GM12864 (cell line): Measurements from ENCODE around the gene CD180.

Source experiments
- DNase-seq: peaks from one replicate; pipeline ENCODE4 v3.0.0-alpha.2; 2011; ENCODE audit warnings: low read depth
- H3K4me3 ChIP-seq: 2 replicates; pipeline ENCODE4 v1.5.1; 2011; ENCODE audit warnings: mild to moderate bottlenecking, low read depth, low read length, control low read depth
- TF ChIP-seq, protein P1 (sequence below): IDR thresholded peaks from 2 replicates; pipeline ENCODE4 v1.5.1; 2011; ENCODE audit warnings: low read depth, mild to moderate bottlenecking, moderate library complexity, low read length, control low read depth, inconsistent platforms; ENCODE audit errors: missing control alignments

Gene CD180

DNA sequence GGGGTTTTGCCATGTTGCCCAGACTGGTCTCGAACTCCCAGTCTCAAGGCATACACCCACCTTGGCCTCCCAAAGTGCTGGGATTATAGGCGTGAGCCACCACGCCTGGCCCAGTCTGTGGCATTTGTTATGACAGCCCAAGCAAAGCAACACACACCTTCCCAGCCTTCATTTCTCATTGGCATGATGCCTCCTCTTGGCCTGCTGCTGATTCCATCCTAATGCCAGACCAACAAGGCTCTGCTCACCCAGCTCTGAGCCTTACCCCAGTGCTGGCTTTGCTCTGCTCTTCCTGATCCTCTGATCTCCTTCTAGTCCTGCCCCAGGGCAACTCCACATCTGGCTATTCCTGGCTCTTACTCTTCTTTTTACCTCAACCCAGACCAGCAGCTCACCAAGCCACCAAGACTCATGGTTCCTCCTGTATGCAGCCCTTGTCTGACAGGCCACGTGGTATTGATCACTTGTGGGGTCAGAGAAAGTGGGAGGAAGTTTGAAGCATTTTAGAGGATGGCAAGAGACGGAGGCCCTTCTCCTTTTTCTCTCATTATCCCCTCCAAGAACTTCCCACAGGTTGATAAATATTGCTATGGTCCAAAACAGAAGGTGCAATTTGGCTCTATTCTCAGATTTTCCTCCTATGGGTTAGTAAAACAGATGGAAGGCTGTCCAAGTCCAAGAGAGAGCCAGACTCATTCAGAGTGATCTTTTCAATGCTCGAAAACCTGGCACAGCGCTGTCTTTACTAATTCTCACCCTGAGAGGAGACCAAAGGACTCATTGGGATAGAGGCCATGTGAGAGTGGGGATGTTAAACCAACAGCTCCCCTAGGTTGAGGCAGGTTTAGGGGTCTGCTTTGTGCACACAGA, 958 bp downstream of the CD180 start:
- DNase-seq = no peak
- peak overlapping the region; percentile 75 for H3K4me3 ChIP-seq
- TF ChIP-seq, protein P1, sequence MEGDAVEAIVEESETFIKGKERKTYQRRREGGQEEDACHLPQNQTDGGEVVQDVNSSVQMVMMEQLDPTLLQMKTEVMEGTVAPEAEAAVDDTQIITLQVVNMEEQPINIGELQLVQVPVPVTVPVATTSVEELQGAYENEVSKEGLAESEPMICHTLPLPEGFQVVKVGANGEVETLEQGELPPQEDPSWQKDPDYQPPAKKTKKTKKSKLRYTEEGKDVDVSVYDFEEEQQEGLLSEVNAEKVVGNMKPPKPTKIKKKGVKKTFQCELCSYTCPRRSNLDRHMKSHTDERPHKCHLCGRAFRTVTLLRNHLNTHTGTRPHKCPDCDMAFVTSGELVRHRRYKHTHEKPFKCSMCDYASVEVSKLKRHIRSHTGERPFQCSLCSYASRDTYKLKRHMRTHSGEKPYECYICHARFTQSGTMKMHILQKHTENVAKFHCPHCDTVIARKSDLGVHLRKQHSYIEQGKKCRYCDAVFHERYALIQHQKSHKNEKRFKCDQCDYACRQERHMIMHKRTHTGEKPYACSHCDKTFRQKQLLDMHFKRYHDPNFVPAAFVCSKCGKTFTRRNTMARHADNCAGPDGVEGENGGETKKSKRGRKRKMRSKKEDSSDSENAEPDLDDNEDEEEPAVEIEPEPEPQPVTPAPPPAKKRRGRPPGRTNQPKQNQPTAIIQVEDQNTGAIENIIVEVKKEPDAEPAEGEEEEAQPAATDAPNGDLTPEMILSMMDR = no peak

DNA sequence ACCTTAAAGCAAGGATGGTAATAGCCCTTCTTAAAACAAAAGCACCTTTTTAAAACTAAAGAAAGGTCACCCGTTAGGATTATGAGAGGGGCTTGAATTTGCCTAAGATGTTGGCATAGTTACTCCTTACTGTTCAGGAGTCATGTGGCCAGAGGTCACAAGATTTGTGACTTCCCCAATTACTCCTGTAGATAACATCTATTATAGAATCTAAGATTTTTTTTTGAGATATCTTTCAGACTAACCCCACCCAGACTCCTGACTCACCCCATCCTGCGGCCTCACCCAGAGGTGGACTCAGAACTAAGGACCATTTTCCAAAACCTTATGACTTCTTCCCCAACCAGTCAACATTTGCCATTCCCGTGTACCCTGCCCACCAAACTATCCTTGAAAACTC, 2.4 kb downstream of the CD180 start:
- TF ChIP-seq, protein P1 = no peak
- DNase-seq = no peak
- H3K4me3 ChIP-seq = peak overlapping the region; percentile 75

DNA sequence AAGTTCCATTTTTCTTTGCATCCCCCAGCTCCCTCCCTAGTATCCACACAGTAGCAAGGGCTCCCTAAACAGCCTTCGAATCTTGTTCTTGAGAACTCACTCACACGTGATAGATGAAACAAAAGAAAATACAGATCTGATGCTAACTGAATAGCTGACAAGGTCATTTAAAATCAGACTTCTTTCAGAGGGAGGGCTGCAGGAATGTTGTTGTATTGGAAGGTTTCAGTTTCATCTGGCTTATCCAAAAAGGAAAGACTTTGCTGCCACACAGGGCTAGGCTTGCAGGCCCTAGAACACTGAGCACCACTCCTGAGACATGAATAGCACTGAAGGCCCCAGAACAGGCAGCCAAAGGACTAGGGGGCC, 3.2 kb downstream of the CD180 start:
- TF ChIP-seq, protein P1 = no peak
- DNase-seq = no peak
- peak overlapping the region; percentile 75 for H3K4me3 ChIP-seq

DNA sequence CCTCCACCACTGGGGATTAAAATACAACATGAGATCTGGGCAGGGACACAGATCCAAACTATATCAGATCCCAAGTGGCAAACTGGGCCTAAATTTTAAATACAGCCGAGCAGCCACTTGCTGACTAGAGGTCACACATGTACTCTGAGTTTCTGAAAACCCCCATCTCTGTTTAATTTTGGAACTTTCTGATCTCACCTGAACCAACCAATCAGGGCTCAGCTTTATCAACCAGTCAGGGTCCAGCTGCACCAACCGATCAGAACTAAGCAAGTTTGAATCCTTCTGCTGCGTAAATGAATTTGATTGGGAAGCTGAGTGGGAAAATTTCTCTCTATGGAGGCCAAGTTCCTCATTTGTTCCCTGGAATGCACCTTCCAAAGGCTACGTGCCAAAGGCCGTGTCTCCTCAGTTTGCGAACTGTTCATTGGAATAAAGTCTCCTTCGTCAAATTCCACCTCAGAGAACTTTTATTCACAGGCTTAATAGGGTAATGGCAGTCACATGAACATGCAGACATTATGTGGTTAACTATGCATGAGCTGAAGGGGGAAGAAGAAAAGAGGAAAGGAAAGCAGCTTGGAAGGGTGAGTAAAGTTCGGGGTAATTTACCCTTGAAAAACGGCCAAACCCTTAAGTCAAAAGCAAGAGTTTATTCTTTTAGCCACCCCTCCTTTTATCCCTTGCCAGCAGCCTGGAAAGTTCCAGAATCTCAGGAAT, 3.7 kb downstream of the CD180 start:
- peak overlapping the region; percentile 75 for H3K4me3 ChIP-seq
- DNase-seq = no peak
- TF ChIP-seq, protein P1 = no peak

DNA sequence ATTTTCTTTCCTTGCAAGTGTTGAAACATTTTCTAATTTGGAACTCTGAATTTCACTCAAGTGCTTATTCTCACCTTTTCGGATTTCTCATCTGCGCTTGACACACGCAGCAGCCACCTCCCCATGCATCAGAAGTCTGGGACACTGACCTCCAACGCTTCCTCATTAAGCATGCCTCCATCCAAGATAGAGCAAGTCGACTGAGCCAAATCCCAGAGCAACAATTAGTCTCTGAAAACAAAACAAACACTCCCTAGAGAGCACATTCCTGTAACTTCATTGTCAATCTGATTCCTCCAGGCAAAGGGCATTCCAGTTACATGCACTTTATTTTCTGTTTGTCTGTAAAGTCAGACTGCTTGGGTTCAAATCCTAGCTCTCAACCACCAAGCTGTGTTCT, 5.7 kb downstream of the CD180 start:
- TF ChIP-seq, protein P1 = no peak
- DNase-seq = no peak
- peak overlapping the region; percentile 20 for H3K4me3 ChIP-seq

DNA sequence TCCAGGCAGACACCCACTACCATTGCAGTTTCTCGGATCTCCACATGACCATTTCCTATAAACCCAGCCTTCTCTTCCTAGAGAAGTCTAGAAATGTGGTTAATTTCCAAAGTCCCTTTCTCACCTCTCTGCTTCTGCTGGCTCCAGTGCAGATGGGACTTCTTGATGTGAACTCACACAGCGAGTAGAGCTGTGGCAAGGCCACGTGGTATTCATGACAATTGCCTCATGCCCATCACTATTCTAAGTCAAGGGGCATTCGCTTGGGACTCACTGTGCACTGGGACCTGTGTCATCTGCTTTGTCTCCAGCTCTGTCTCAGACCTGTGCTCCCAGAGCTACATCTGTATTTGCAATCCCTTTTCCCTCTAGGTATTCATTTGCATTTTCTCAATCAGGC, 6.2 kb downstream of the CD180 start:
- TF ChIP-seq, protein P1 = no peak
- peak overlapping the region; percentile 13; the same call in 1 of the 2 replicates for H3K4me3 ChIP-seq
- DNase-seq = no peak

DNA sequence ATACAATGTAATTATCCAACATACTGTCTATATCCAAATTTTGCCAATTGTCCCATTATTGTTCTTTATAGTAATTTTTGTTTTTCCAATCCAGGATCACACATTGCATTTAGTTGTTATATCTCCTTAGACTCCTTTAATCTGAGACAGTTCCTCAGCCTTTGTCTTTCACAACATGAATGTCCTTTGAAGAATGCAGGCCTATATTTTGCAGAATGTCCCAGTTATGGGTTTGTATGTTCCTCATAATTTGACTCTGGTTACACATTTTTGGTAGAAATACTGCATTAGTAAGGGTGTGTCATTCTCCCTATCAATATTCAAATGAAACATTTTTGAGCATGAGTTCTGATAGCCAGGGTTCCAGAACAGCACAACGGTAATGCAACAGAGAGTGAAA, 6.7 kb downstream of the CD180 start:
- TF ChIP-seq, protein P1 = no peak
- H3K4me3 ChIP-seq = peak overlapping the region; percentile 13; the same call in 1 of the 2 replicates
- no peak for DNase-seq
